Vagina (tissue), 2 donors: ENCODE results near the gene ABCB8.

ENCODE experiments used
- POLR2A ChIP-seq, 2 donors: fragments of 450-650 bp; IDR thresholded peaks; one replicate each; pipeline ENCODE4 v1.6.1; 2017; ENCODE audit warnings: antibody characterized with exemption in 2 of 2, mild to moderate bottlenecking in 2 of 2, moderate library complexity in 2 of 2
- TF ChIP-seq, protein P1 (sequence below), 3 experiments: fragments of 450-650 bp in 2 of 3; fragments of 200-600 bp in 1 of 3; sonication (generic) in 1 of 3; IDR thresholded peaks; one replicate each; pipeline ENCODE4 v1.5.1; 2017 to 2019; ENCODE audit warnings: antibody characterized with exemption in 3 of 3, mild to moderate bottlenecking in 2 of 3, moderate library complexity in 2 of 3

DNA sequence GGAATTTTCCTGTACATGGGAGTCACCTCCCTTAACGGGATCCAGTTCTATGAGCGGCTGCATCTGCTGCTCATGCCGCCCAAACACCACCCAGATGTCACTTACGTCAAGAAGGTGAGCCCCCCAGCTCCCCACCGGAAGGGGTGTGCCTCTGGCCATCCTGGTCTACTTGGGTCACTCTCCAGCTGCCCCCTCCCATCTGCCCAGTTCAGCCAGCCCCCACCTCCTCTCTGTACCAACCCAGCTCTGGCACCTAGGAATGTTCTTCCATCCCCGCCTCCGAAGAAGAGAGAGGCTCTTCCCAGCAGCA is 47.4 kb downstream of the ABCB8 start:
- TF ChIP-seq, protein P1, sequence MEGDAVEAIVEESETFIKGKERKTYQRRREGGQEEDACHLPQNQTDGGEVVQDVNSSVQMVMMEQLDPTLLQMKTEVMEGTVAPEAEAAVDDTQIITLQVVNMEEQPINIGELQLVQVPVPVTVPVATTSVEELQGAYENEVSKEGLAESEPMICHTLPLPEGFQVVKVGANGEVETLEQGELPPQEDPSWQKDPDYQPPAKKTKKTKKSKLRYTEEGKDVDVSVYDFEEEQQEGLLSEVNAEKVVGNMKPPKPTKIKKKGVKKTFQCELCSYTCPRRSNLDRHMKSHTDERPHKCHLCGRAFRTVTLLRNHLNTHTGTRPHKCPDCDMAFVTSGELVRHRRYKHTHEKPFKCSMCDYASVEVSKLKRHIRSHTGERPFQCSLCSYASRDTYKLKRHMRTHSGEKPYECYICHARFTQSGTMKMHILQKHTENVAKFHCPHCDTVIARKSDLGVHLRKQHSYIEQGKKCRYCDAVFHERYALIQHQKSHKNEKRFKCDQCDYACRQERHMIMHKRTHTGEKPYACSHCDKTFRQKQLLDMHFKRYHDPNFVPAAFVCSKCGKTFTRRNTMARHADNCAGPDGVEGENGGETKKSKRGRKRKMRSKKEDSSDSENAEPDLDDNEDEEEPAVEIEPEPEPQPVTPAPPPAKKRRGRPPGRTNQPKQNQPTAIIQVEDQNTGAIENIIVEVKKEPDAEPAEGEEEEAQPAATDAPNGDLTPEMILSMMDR (IDR thresholded peaks at IDR 0.05) = no peak
- no peak for TF ChIP-seq POLR2A (IDR thresholded peaks at IDR 0.05)
